ENCODE data around the gene RNF213. TPM values are rescaled to one million over a fixed set of nuclear protein-coding genes. Genes with fewer than 3 reads are reported as not detected.
"Not testable (repeated sequence)": the region's sequence is repeated elsewhere in the genome, so short reads cannot be mapped to it uniquely, and the experiment has no call there.

The RNF213 gene
- polyA plus RNA-seq, 4 donors: 35.4 to 71.4 (median 53.0) TPM

- not testable (repeated sequence) for H3K9me3 ChIP-seq (ENCODE audit: control insufficient read depth in 2 of 2, insufficient read depth in 1 of 2, low read depth in 1 of 2, low read length in 1 of 2); H3K4me3 ChIP-seq (ENCODE audit: low read depth in 1 of 3, low read length in 3 of 3); H3K27me3 ChIP-seq (ENCODE audit: control insufficient read depth in 3 of 3, insufficient read depth in 3 of 3, low read length in 3 of 3); FAIRE-seq; H3K4me1 ChIP-seq (ENCODE audit: control insufficient read depth in 3 of 3, insufficient read depth in 2 of 3, low read depth in 1 of 3, low read length in 2 of 3); H3K27ac ChIP-seq (ENCODE audit: low read depth in 1 of 3, low read length in 2 of 3); DNase-seq
- H3K36me3 ChIP-seq (ENCODE audit: control insufficient read depth in 3 of 3, insufficient read depth in 2 of 3, low read depth in 1 of 3, low read length in 3 of 3): peaks cover 21 to 77% (median 27%) of the 10 kb centered on the region in 3 donors
- 97 to 100% (median 100%) methylated on average over 1 of the region's 1 CpG for WGBS, 3 donors
These were observed 53.3 kb downstream of the RNF213 start for GRCh38 chr17:80313946-80314345.

DNA sequence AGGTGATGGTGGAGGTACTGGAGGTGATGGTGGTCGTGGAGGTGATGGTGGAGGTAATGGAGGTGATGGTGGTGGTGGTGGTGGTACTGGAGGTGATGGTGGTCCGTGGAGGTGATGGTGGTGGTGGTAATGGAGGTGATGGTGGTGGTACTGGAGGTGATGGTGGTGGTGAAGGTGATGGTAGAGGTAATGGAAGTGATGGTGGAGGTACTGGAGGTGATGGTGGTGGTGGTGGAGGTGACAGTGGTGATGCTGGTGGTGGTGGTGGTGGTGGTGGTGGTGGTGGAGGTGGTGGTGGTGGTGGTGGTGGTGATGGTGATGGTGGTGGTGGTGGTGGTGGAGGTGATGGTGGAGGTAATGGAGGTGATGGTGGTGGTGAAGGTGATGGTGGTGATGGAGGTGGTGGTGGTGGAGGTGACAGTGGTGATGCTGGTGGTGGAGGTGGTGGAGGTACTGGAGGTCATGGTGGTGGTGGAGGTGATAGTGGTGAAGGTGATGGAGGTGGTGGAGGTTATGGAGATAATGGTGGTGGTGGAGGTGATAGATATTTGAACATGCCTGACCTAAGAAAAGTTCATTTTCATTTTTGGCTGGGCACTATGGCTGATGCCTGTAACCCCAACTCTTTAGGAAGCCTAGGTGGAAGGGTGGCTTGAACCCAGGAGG is 55.0 kb downstream of the RNF213 start:
- Histone ChIP-seq H3K27me3 (ENCODE audit: control insufficient read depth in 3 of 3, insufficient read depth in 3 of 3, low read length in 3 of 3) (no peaks in the 10 kb centered on the region), H3K9me3 (ENCODE audit: control insufficient read depth in 2 of 2, insufficient read depth in 1 of 2, low read depth in 1 of 2, low read length in 1 of 2) (no peaks in the 10 kb centered on the region), H3K4me3 (ENCODE audit: low read depth in 1 of 3, low read length in 3 of 3) (no peak overlapping the region), H3K36me3 (ENCODE audit: control insufficient read depth in 3 of 3, insufficient read depth in 2 of 3, low read depth in 1 of 3, low read length in 3 of 3) (peaks cover 29 to 77% (median 38%) of the 10 kb centered on the region in 3 donors), H3K4me1 (ENCODE audit: control insufficient read depth in 3 of 3, insufficient read depth in 2 of 3, low read depth in 1 of 3, low read length in 2 of 3) (no peaks in the 10 kb centered on the region), H3K27ac (ENCODE audit: low read depth in 1 of 3, low read length in 2 of 3) (no peak overlapping the region)
- DNase-seq (no peak), FAIRE-seq (no peak)
- 63 to 100% methylated on average over 1 to 2 of the region's 2 CpGs; no CpG with 5 or more reads in 1 of the 3 donors for WGBS, 3 donors

GRCh38 chr17:80316431-80316830 is 55.8 kb downstream of the RNF213 start:
- H3K9me3 ChIP-seq (ENCODE audit: control insufficient read depth in 2 of 2, insufficient read depth in 1 of 2, low read depth in 1 of 2, low read length in 1 of 2): no peaks in the 10 kb centered on the region
- H3K36me3 ChIP-seq (ENCODE audit: control insufficient read depth in 3 of 3, insufficient read depth in 2 of 3, low read depth in 1 of 3, low read length in 3 of 3): peaks cover 28 to 74% (median 37%) of the 10 kb centered on the region in 3 donors
- FAIRE-seq (no peak), DNase-seq (no peak)
- no peak overlapping the region for H3K4me3 ChIP-seq (ENCODE audit: low read depth in 1 of 3, low read length in 3 of 3)
- no peak overlapping the region for H3K27ac ChIP-seq (ENCODE audit: low read depth in 1 of 3, low read length in 2 of 3)
- H3K4me1 ChIP-seq (ENCODE audit: control insufficient read depth in 3 of 3, insufficient read depth in 2 of 3, low read depth in 1 of 3, low read length in 2 of 3): no peaks in the 10 kb centered on the region
- H3K27me3 ChIP-seq (ENCODE audit: control insufficient read depth in 3 of 3, insufficient read depth in 3 of 3, low read length in 3 of 3): no peaks in the 10 kb centered on the region
- WGBS, 3 donors: 69 to 79% (median 70%) methylated on average over 10 of the region's 10 CpGs

DNA sequence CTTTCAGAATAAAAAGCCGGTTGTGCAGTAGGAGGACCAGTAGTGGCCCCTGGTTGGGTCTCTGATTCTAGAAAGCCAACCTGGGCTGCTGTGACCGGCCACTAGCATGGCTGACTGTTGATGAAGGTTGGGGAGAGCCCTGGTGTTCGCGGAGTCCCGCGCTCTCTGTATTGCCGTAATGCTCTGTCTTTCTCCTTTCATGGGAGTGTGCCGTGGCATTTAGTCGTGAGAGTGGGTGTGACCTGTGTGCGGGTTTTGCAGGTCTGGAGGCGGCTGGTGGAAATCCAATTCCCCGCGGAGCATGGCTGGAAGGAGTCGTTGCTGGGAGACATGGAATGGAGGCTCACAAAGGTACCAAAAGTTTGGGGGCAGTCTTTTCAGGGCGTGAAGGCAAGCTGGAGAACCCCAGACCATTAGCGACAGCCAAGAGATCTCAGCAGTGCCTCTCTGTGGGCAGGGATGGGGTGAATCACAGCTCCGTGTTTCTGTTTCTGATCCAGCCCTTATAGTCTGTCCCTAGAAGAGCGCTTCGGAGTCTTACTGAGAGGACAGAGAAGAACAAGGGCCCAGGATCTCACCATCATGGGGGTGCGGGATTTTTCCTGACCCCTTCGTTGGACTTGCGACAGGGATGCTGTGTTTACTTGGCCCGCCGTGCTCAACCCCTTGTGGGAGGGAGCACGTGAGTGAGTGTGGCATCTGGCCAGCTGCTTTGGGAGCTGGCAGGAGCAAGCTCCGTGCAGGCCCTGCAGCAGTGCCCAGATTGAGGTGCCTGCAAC is 56.5 kb downstream of the RNF213 start:
- FAIRE-seq (no peak), DNase-seq (no peak)
- Histone ChIP-seq H3K27ac (ENCODE audit: low read depth in 1 of 3, low read length in 2 of 3) (no peak overlapping the region), H3K27me3 (ENCODE audit: control insufficient read depth in 3 of 3, insufficient read depth in 3 of 3, low read length in 3 of 3) (no peaks in the 10 kb centered on the region), H3K9me3 (ENCODE audit: control insufficient read depth in 2 of 2, insufficient read depth in 1 of 2, low read depth in 1 of 2, low read length in 1 of 2) (peaks cover 0 to under 1% of the 10 kb centered on the region in 2 donors), H3K4me3 (ENCODE audit: low read depth in 1 of 3, low read length in 3 of 3) (no peak overlapping the region), H3K4me1 (ENCODE audit: control insufficient read depth in 3 of 3, insufficient read depth in 2 of 3, low read depth in 1 of 3, low read length in 2 of 3) (no peaks in the 10 kb centered on the region), H3K36me3 (ENCODE audit: control insufficient read depth in 3 of 3, insufficient read depth in 2 of 3, low read depth in 1 of 3, low read length in 3 of 3) (peaks cover 29 to 74% (median 34%) of the 10 kb centered on the region in 3 donors)
- 88 to 93% (median 89%) methylated on average over 26 of the region's 26 CpGs for WGBS, 3 donors

- FAIRE-seq (no peak), DNase-seq (no peak)
- Histone ChIP-seq H3K4me1 (ENCODE audit: control insufficient read depth in 3 of 3, insufficient read depth in 2 of 3, low read depth in 1 of 3, low read length in 2 of 3) (no peaks in the 10 kb centered on the region), H3K9me3 (ENCODE audit: control insufficient read depth in 2 of 2, insufficient read depth in 1 of 2, low read depth in 1 of 2, low read length in 1 of 2) (peaks cover 0 to 5% of the 10 kb centered on the region in 2 donors), H3K27ac (ENCODE audit: low read depth in 1 of 3, low read length in 2 of 3) (no peak overlapping the region), H3K36me3 (ENCODE audit: control insufficient read depth in 3 of 3, insufficient read depth in 2 of 3, low read depth in 1 of 3, low read length in 3 of 3) (peaks cover 31 to 74% (median 31%) of the 10 kb centered on the region in 3 donors), H3K4me3 (ENCODE audit: low read depth in 1 of 3, low read length in 3 of 3) (no peak overlapping the region), H3K27me3 (ENCODE audit: control insufficient read depth in 3 of 3, insufficient read depth in 3 of 3, low read length in 3 of 3) (no peaks in the 10 kb centered on the region)
- WGBS, 3 donors: 92 to 94% (median 94%) methylated on average over 5 of the region's 5 CpGs
These were observed 57.0 kb downstream of the RNF213 start for GRCh38 chr17:80317706-80317980.

GRCh38 chr17:80318166-80318565 is 57.5 kb downstream of the RNF213 start:
- 88 to 97% (median 91%) methylated on average over 6 of the region's 6 CpGs for WGBS, 3 donors
- DNase-seq (no peak), FAIRE-seq (no peak)
- no peak overlapping the region for H3K27ac ChIP-seq (ENCODE audit: low read depth in 1 of 3, low read length in 2 of 3)
- H3K9me3 ChIP-seq (ENCODE audit: control insufficient read depth in 2 of 2, insufficient read depth in 1 of 2, low read depth in 1 of 2, low read length in 1 of 2): peaks cover 0 to 5% of the 10 kb centered on the region in 2 donors
- H3K27me3 ChIP-seq (ENCODE audit: control insufficient read depth in 3 of 3, insufficient read depth in 3 of 3, low read length in 3 of 3): no peaks in the 10 kb centered on the region
- H3K4me3 ChIP-seq (ENCODE audit: low read depth in 1 of 3, low read length in 3 of 3): no peak overlapping the region
- peaks cover 27 to 69% (median 28%) of the 10 kb centered on the region in 3 donors for H3K36me3 ChIP-seq (ENCODE audit: control insufficient read depth in 3 of 3, insufficient read depth in 2 of 3, low read depth in 1 of 3, low read length in 3 of 3)
- no peaks in the 10 kb centered on the region for H3K4me1 ChIP-seq (ENCODE audit: control insufficient read depth in 3 of 3, insufficient read depth in 2 of 3, low read depth in 1 of 3, low read length in 2 of 3)

DNA sequence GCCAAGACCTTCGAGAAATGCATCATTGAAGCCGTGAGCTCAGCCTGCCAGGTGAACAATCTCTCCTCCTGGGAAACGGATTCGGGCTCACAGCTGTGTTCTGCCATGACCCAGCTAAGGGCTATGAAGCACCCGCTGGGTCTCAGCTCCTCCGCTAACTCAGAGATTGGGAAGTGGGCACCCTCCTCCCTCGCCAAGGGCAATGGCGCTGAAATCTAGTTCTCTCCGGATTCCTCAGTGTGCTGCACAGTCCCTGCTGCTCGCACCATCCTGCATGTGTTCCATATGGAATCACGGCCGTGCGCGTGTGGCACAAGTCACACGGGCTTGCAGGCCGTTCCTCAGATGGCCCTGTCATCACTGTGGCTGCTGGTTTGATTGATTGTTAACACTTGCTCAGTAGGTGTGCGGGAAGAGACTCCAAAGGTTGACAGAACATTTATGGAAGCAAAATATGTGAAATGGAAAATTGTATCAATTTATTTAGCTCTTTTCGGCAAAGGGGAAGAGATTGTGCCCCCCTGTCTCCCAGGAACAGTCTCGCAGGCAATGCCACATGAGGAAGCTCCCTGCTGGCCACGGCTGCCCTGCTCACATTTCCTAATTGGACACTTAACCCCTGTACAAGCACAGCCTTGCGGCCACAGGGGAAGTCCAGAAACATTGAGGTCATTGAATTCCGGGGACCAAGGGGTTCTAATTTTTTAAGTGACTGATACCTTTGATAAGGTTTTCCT is 58.8 kb downstream of the RNF213 start:
- Histone ChIP-seq H3K27ac (ENCODE audit: low read depth in 1 of 3, low read length in 2 of 3) (no peak overlapping the region), H3K9me3 (ENCODE audit: control insufficient read depth in 2 of 2, insufficient read depth in 1 of 2, low read depth in 1 of 2, low read length in 1 of 2) (peaks cover 0 to 5% of the 10 kb centered on the region in 2 donors), H3K4me3 (ENCODE audit: low read depth in 1 of 3, low read length in 3 of 3) (no peak overlapping the region), H3K4me1 (ENCODE audit: control insufficient read depth in 3 of 3, insufficient read depth in 2 of 3, low read depth in 1 of 3, low read length in 2 of 3) (no peaks in the 10 kb centered on the region), H3K36me3 (ENCODE audit: control insufficient read depth in 3 of 3, insufficient read depth in 2 of 3, low read depth in 1 of 3, low read length in 3 of 3) (peaks cover 27 to 66% (median 27%) of the 10 kb centered on the region in 3 donors), H3K27me3 (ENCODE audit: control insufficient read depth in 3 of 3, insufficient read depth in 3 of 3, low read length in 3 of 3) (no peaks in the 10 kb centered on the region)
- no peak for FAIRE-seq
- WGBS, 3 donors: 87 to 91% (median 88%) methylated on average over 22 of the region's 22 CpGs
- DNase-seq: no peak

GRCh38 chr17:80319999-80320344 is 59.3 kb downstream of the RNF213 start:
- peaks cover 0 to 5% of the 10 kb centered on the region in 2 donors for H3K9me3 ChIP-seq (ENCODE audit: control insufficient read depth in 2 of 2, insufficient read depth in 1 of 2, low read depth in 1 of 2, low read length in 1 of 2)
- WGBS, 3 donors: 83 to 86% (median 85%) methylated on average over 4 of the region's 4 CpGs
- H3K27ac ChIP-seq (ENCODE audit: low read depth in 1 of 3, low read length in 2 of 3): no peak overlapping the region
- no peaks in the 10 kb centered on the region for H3K27me3 ChIP-seq (ENCODE audit: control insufficient read depth in 3 of 3, insufficient read depth in 3 of 3, low read length in 3 of 3)
- H3K4me3 ChIP-seq (ENCODE audit: low read depth in 1 of 3, low read length in 3 of 3): no peak overlapping the region
- peaks cover 27 to 68% (median 28%) of the 10 kb centered on the region in 3 donors for H3K36me3 ChIP-seq (ENCODE audit: control insufficient read depth in 3 of 3, insufficient read depth in 2 of 3, low read depth in 1 of 3, low read length in 3 of 3)
- FAIRE-seq (no peak), DNase-seq (no peak)
- no peaks in the 10 kb centered on the region for H3K4me1 ChIP-seq (ENCODE audit: control insufficient read depth in 3 of 3, insufficient read depth in 2 of 3, low read depth in 1 of 3, low read length in 2 of 3)
